CD4-positive, alpha-beta T cell treated with Interleukin-2 at 100 ng/mL for 4 hours (primary cell): ENCODE results near the gene SET.

Experiments
- DNase-seq: peaks from one replicate; pipeline ENCODE4 v3.0.0-alpha.2; 2020; ENCODE audit warnings: low spot score

SET gene

GRCh38 chr9:128713411-128713780 is 24.4 kb downstream of the SET start:
- no peak for DNase-seq

GRCh38 chr9:128713941-128714573 is 25.0 kb downstream of the SET start:
- DNase-seq, result no peak

- DNase-seq, result no peak
Measured at GRCh38 chr9:128714586-128715435, 25.8 kb downstream of the SET start.

- no peak for DNase-seq
Measured at GRCh38 chr9:128715436-128715750, 26.4 kb downstream of the SET start.

GRCh38 chr9:128716581-128717254 is 27.7 kb downstream of the SET start:
- no peak for DNase-seq

GRCh38 chr9:128718047-128718446 is 29.0 kb downstream of the SET start:
- DNase-seq, result no peak

- DNase-seq, result no peak
Measured at GRCh38 chr9:128718475-128718874, 29.5 kb downstream of the SET start.

GRCh38 chr9:128719919-128720605 is 31.0 kb downstream of the SET start:
- DNase-seq, result no peak

- DNase-seq, result no peak
Measured at GRCh38 chr9:128720841-128721486, 31.9 kb downstream of the SET start.

- no peak for DNase-seq
Measured at GRCh38 chr9:128721487-128722010, 32.5 kb downstream of the SET start.

- no peak for DNase-seq
Measured at GRCh38 chr9:128722380-128723351, 33.6 kb downstream of the SET start.

- no peak for DNase-seq
Measured at GRCh38 chr9:128723352-128723865, 34.4 kb downstream of the SET start.

GRCh38 chr9:128723866-128724743 is 35.1 kb downstream of the SET start, which contains the start of gene ZDHHC12:
TSS of gene ZDHHC12 (minus strand) at chr9:128724127. CDS start at chr9:128724093, 34 bp downstream.
- peak; percentile 99 for DNase-seq

GRCh38 chr9:128724744-128725211 is 35.8 kb downstream of the SET start:
- DNase-seq, result peak; percentile 34

- no peak for DNase-seq
Measured at GRCh38 chr9:128727640-128728248, 38.7 kb downstream of the SET start.

GRCh38 chr9:128728298-128728697 is 39.3 kb downstream of the SET start:
- no peak for DNase-seq

- DNase-seq, result no peak
Measured at GRCh38 chr9:128729302-128729701, 40.3 kb downstream of the SET start.

- DNase-seq, result no peak
Measured at GRCh38 chr9:128729766-128730517, 40.9 kb downstream of the SET start.
